Fibroblast of lung (primary cell): ENCODE results near the gene SLC13A1.

Source experiments
- CTCF ChIP-seq, 2 donors: IDR thresholded peaks in 1 of 2; conservative IDR thresholded peaks in 1 of 2; 1 replicate in 1 of 2; 2 replicates in 1 of 2; pipeline ENCODE4 v1.5.1; 2011 to 2012; ENCODE audit warnings: low read length in 2 of 2, control low read depth in 1 of 2, inconsistent platforms in 1 of 2, low read depth in 1 of 2, mild to moderate bottlenecking in 1 of 2
- EZH2 ChIP-seq: IDR thresholded peaks from 2 replicates; pipeline ENCODE4 v1.5.1; 2012; ENCODE audit warnings: low read length, control low read depth, mild to moderate bottlenecking; ENCODE audit errors: missing control alignments

DNA sequence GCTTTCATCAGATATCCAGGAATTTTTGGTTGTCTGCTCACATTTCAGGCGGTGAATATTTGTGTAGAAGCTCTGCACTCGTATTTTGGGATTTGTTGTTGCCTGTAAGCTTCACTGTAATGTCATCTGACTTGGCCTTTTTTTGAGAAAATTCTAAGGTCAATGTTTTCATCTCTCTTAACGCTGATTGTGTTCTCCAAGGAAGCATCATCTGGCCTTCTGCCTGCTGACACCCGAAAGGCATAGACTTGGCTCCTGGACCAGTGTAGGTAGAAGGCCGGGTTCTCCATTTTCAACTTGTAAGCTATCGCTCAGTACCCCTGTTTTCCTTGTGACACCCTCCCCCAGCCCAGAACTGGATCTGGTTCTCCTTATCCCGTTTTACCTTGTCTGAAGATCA, 44.2 kb downstream of the SLC13A1 start:
- TF ChIP-seq CTCF (conservative IDR thresholded peaks at IDR 0.05 in 1 of 2, IDR thresholded peaks at IDR 0.05 in 1 of 2; ENCODE audit: low read depth in 1 of 2, low read length in 2 of 2): no peak
- no peak for TF ChIP-seq EZH2
